H9 (cell line): Measurements from ENCODE around the gene NSMF. TPM values are rescaled to one million over a fixed set of nuclear protein-coding genes. Genes with fewer than 3 reads are reported as not detected.
A peak's percentile ranks its signal among the peaks of the same experiment; 100 is the strongest.

Experiments used
- DNase-seq: peaks from one replicate; pipeline ENCODE4 v3.0.0-alpha.2; 2017
- H2AFZ ChIP-seq: one replicate; pipeline ENCODE4 v1.6.1; 2013; ENCODE audit warnings: mild to moderate bottlenecking, low read length, control low read depth, moderate library complexity
- H2AK5ac ChIP-seq: 2 replicates; pipeline ENCODE4 v1.6.1; 2013; ENCODE audit warnings: low read length, control low read depth, mixed read lengths; ENCODE audit not compliant: insufficient read length
- H2BK120ac ChIP-seq: one replicate; pipeline ENCODE4 v1.6.1; 2013; ENCODE audit warnings: low read depth, mild to moderate bottlenecking, low read length, control low read depth, inconsistent platforms; ENCODE audit not compliant: poor library complexity, severe bottlenecking
- H2BK12ac ChIP-seq: 2 replicates; pipeline ENCODE4 v1.6.1; 2013; ENCODE audit warnings: low read length, control low read depth, mixed read lengths, low read depth; ENCODE audit not compliant: insufficient read length
- H2BK15ac ChIP-seq: 2 replicates; pipeline ENCODE4 v1.6.1; 2013; ENCODE audit warnings: low read depth, low read length, control low read depth
- H2BK20ac ChIP-seq: one replicate; pipeline ENCODE4 v1.6.1; 2013; ENCODE audit warnings: low read depth, mild to moderate bottlenecking, low read length, control low read depth, inconsistent platforms; ENCODE audit not compliant: poor library complexity, severe bottlenecking
- H2BK5ac ChIP-seq: 2 replicates; pipeline ENCODE4 v1.6.1; 2013; ENCODE audit warnings: low read length, control low read depth, mixed read lengths; ENCODE audit not compliant: insufficient read length
- H3K14ac ChIP-seq: 2 replicates; pipeline ENCODE4 v1.6.1; 2013; ENCODE audit warnings: low read length, control low read depth; ENCODE audit not compliant: insufficient read depth
- H3K18ac ChIP-seq: 2 replicates; pipeline ENCODE4 v1.6.1; 2013; ENCODE audit warnings: low read depth, mild to moderate bottlenecking, mixed read lengths, low read length, control low read depth; ENCODE audit not compliant: insufficient read length
- H3K23ac ChIP-seq: 2 replicates; pipeline ENCODE4 v1.6.1; 2013; ENCODE audit warnings: low read length, control low read depth, mixed read lengths, low read depth; ENCODE audit not compliant: insufficient read length
- H3K23me2 ChIP-seq: 2 replicates; pipeline ENCODE4 v1.6.1; 2013; ENCODE audit warnings: low read depth, mild to moderate bottlenecking, mixed read lengths, low read length, control low read depth; ENCODE audit not compliant: insufficient read length, poor library complexity, severe bottlenecking
- H3K27ac ChIP-seq: 2 replicates; pipeline ENCODE4 v1.5.1; 2013; ENCODE audit warnings: low read length, control low read depth, mixed read lengths, low read depth; ENCODE audit not compliant: insufficient read length
- H3K27me3 ChIP-seq: 2 replicates; pipeline ENCODE4 v1.6.1; 2013; ENCODE audit warnings: low read length, control low read depth, inconsistent platforms; ENCODE audit not compliant: insufficient read depth
- H3K4ac ChIP-seq: 2 replicates; pipeline ENCODE4 v1.6.1; 2013; ENCODE audit warnings: low read depth, mild to moderate bottlenecking, control low read depth, inconsistent platforms, low read length, moderate library complexity
- H3K4me1 ChIP-seq: 2 replicates; pipeline ENCODE4 v1.6.1; 2013; ENCODE audit warnings: low read length, control low read depth, inconsistent platforms; ENCODE audit not compliant: insufficient read depth
- H3K4me2 ChIP-seq: 2 replicates; pipeline ENCODE4 v1.6.1; 2013; ENCODE audit warnings: low read length, control low read depth, mixed read lengths; ENCODE audit not compliant: insufficient read length, insufficient read depth
- H3K56ac ChIP-seq: 2 replicates; pipeline ENCODE4 v1.6.1; 2013; ENCODE audit warnings: low read depth, mild to moderate bottlenecking, mixed read lengths, low read length, control low read depth; ENCODE audit not compliant: insufficient read length
- H3K79me1 ChIP-seq: 2 replicates; pipeline ENCODE4 v1.6.1; 2013; ENCODE audit warnings: low read depth, mild to moderate bottlenecking, moderate library complexity, low read length, control low read depth, inconsistent platforms; ENCODE audit not compliant: insufficient read depth, poor library complexity, severe bottlenecking
- H3K79me2 ChIP-seq: 2 replicates; pipeline ENCODE4 v1.6.1; 2013; ENCODE audit warnings: low read length, control low read depth, inconsistent platforms; ENCODE audit not compliant: insufficient read depth
- H3K9ac ChIP-seq: 2 replicates; pipeline ENCODE4 v1.6.1; 2013; ENCODE audit warnings: low read length, control low read depth, mixed read lengths; ENCODE audit not compliant: insufficient read length; ENCODE audit errors: extremely low read depth
- H3K9me3 ChIP-seq: one replicate; pipeline ENCODE4 v1.6.1; 2013; ENCODE audit warnings: low read depth, low read length, inconsistent platforms; ENCODE audit not compliant: control insufficient read depth
- H3T11ph ChIP-seq: one replicate; pipeline ENCODE4 v1.6.1; 2013; ENCODE audit warnings: mild to moderate bottlenecking, low read length, control low read depth, inconsistent platforms
- H4K20me1 ChIP-seq: one replicate; pipeline ENCODE4 v1.6.1; 2013; ENCODE audit not compliant: control insufficient read depth, insufficient read length, insufficient read depth
- H4K5ac ChIP-seq: 2 replicates; pipeline ENCODE4 v1.6.1; 2013; ENCODE audit warnings: low read depth, mild to moderate bottlenecking, mixed read lengths, low read length, control low read depth; ENCODE audit not compliant: insufficient read length
- H4K8ac ChIP-seq: replicated peaks from 2 replicates; pipeline ENCODE4 v1.6.1; 2013; ENCODE audit warnings: low read length, control low read depth, mixed read lengths, low read depth; ENCODE audit not compliant: insufficient read length
- H4K91ac ChIP-seq: 2 replicates; pipeline ENCODE4 v1.6.1; 2013; ENCODE audit warnings: low read depth, mild to moderate bottlenecking, moderate library complexity, mixed read lengths, low read length, control low read depth; ENCODE audit not compliant: insufficient read length
- H3K27ac Mint-ChIP-seq, 3 experiments: 2 replicates in 2 of 3; 3 replicates in 1 of 3; pipeline ENCODE4 v1.8.0; 2020 to 2021; ENCODE audit warnings: mixed read lengths in 3 of 3, mild to moderate bottlenecking in 1 of 3, moderate library complexity in 1 of 3
- H3K27me3 Mint-ChIP-seq: 2 replicates; pipeline ENCODE4 v1.8.0; 2021; ENCODE audit warnings: low read depth, mild to moderate bottlenecking, moderate library complexity, mixed read lengths
- H3K36me3 Mint-ChIP-seq, 3 experiments: 2 replicates in 2 of 3; 3 replicates in 1 of 3; pipeline ENCODE4 v1.8.0; 2020 to 2021; ENCODE audit warnings: low read depth in 3 of 3, mixed read lengths in 3 of 3; ENCODE audit not compliant: insufficient read depth in 1 of 3
- H3K4me1 Mint-ChIP-seq, 2 experiments: 2 replicates each; pipeline ENCODE4 v1.8.0; 2020; ENCODE audit warnings: mixed read lengths in 2 of 2
- H3K4me3 Mint-ChIP-seq, 2 experiments: 2 replicates in 1 of 2; 3 replicates in 1 of 2; pipeline ENCODE4 v1.8.0; 2020 to 2021; ENCODE audit warnings: mild to moderate bottlenecking in 2 of 2, mixed read lengths in 2 of 2, moderate library complexity in 1 of 2
- H3K9me3 Mint-ChIP-seq, 2 experiments: 2 replicates in 1 of 2; 3 replicates in 1 of 2; pipeline ENCODE4 v1.8.0; 2020; ENCODE audit warnings: mild to moderate bottlenecking in 2 of 2, mixed read lengths in 2 of 2, moderate library complexity in 1 of 2
- CTCF ChIP-seq: fragments of 200-600 bp; sonication (generic); conservative IDR thresholded peaks from 3 replicates; pipeline ENCODE4 v1.8.0; 2021; ENCODE audit warnings: antibody characterized with exemption, mild to moderate bottlenecking
- whole genome bisulfite sequencing: extraction: QIAGEN DNeasy Blood & Tissue Kit; methylation state at CpG from one replicate; pipeline ENCODE4 v1.1.7; 2013; ENCODE audit warnings: missing lambda C conversion rate, low lambda C conversion rate, mixed read lengths; ENCODE audit not compliant: insufficient read length; ENCODE audit errors: extremely low coverage; 5-methylcytosine and 5-hydroxymethylcytosine counted together
- total RNA-seq: library from RNA; stranded (reverse); gene quantifications from 2 replicates; pipeline ENCODE4 v1.2.1, GENCODE V29; 2021

The NSMF gene
- total RNA-seq, 1 experiment from 2014 or later: 46.3 TPM

DNA sequence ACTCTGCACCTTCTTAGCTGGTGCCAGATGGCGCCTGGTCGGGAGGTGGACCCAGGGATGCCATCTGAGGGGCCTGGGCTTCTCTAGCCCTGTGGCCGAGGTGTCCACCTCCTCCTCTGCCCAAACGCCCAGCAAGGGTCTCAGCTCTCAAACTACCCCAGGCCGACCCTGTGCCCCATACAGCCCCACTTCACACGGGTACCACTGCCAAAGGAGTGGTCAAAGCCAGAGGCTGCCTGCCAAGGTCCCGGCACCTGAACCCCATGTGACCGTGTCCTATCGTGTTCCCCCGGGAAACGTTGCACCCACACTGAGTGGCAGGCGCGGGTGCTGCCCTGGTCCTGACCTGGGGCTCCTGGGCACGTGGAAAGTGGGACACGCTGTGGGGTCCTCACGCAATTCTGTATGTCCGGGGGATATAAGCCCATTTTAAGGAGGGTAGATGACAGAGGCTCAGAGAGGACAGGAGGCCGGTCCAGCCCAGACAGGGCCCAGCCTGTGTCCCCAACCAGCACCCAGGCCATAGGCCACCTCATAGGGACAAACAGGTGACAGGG is 19.9 kb downstream of the NSMF start:
- no peak overlapping the region for H3K23ac ChIP-seq
- H2BK120ac ChIP-seq: no peak overlapping the region
- H3K4ac ChIP-seq: no peak overlapping the region
- H3K4me1 ChIP-seq: no peaks in the 10 kb centered on the region
- no peaks in the 10 kb centered on the region for H3K9me3 ChIP-seq
- no peak overlapping the region for H3K9ac ChIP-seq
- no peak overlapping the region for H4K91ac ChIP-seq
- H3K27ac ChIP-seq: no peak overlapping the region
- no peaks in the 10 kb centered on the region for H3K27me3 ChIP-seq
- no peak overlapping the region for H4K5ac ChIP-seq
- WGBS: no CpG with 5 or more reads among the region's 18 CpGs
- H3K23me2 ChIP-seq: no peaks in the 10 kb centered on the region
- no peak for DNase-seq
- H3K9me3 Mint-ChIP-seq: 0 out of 5 replicates have a peak, but pooled peaks cover 0 to 1% of the 10 kb centered on the region in 2 experiments
- H4K20me1 ChIP-seq: no peaks in the 10 kb centered on the region
- H3K56ac ChIP-seq: no peak overlapping the region
- H3T11ph ChIP-seq: no peak overlapping the region
- H3K4me3 Mint-ChIP-seq: peak overlapping the region in 1 of 2 experiments; percentile 19; a peak in 1 of 5 replicates
- H3K27me3 Mint-ChIP-seq: peaks cover 14% of the 10 kb centered on the region
- no peak overlapping the region for H2AK5ac ChIP-seq
- TF ChIP-seq CTCF: no peak
- H2AFZ ChIP-seq: no peak overlapping the region
- H3K79me2 ChIP-seq: no peaks in the 10 kb centered on the region
- no peak overlapping the region for H3K18ac ChIP-seq
- H2BK5ac ChIP-seq: no peak overlapping the region
- H3K4me2 ChIP-seq: no peak overlapping the region
- H3K36me3 Mint-ChIP-seq: no peaks in the 10 kb centered on the region
- H3K4me1 Mint-ChIP-seq: peaks cover 0 to 2% of the 10 kb centered on the region in 2 experiments; a peak in 2 of 4 replicates
- no peak overlapping the region for H4K8ac ChIP-seq
- H2BK12ac ChIP-seq: no peak overlapping the region
- no peak overlapping the region for H3K14ac ChIP-seq
- H3K27ac Mint-ChIP-seq: no peak overlapping the region
- H2BK15ac ChIP-seq: no peak overlapping the region
- no peak overlapping the region for H2BK20ac ChIP-seq
- H3K79me1 ChIP-seq: no peaks in the 10 kb centered on the region
